H9 (cell line): ENCODE results near the gene MACC1. TPM values are rescaled to one million over a fixed set of nuclear protein-coding genes. Genes with fewer than 3 reads are reported as not detected.

Experiments used
- DNase-seq: peaks from one replicate; pipeline ENCODE4 v3.0.0-alpha.2; 2017
- H2AFZ ChIP-seq: one replicate; pipeline ENCODE4 v1.6.1; 2013; ENCODE audit warnings: mild to moderate bottlenecking, low read length, control low read depth, moderate library complexity
- H2AK5ac ChIP-seq: 2 replicates; pipeline ENCODE4 v1.6.1; 2013; ENCODE audit warnings: low read length, control low read depth, mixed read lengths; ENCODE audit not compliant: insufficient read length
- H2BK120ac ChIP-seq: one replicate; pipeline ENCODE4 v1.6.1; 2013; ENCODE audit warnings: low read depth, mild to moderate bottlenecking, low read length, control low read depth, inconsistent platforms; ENCODE audit not compliant: poor library complexity, severe bottlenecking
- H2BK12ac ChIP-seq: 2 replicates; pipeline ENCODE4 v1.6.1; 2013; ENCODE audit warnings: low read length, control low read depth, mixed read lengths, low read depth; ENCODE audit not compliant: insufficient read length
- H2BK15ac ChIP-seq: 2 replicates; pipeline ENCODE4 v1.6.1; 2013; ENCODE audit warnings: low read depth, low read length, control low read depth
- H2BK20ac ChIP-seq: one replicate; pipeline ENCODE4 v1.6.1; 2013; ENCODE audit warnings: low read depth, mild to moderate bottlenecking, low read length, control low read depth, inconsistent platforms; ENCODE audit not compliant: poor library complexity, severe bottlenecking
- H2BK5ac ChIP-seq: 2 replicates; pipeline ENCODE4 v1.6.1; 2013; ENCODE audit warnings: low read length, control low read depth, mixed read lengths; ENCODE audit not compliant: insufficient read length
- H3K14ac ChIP-seq: 2 replicates; pipeline ENCODE4 v1.6.1; 2013; ENCODE audit warnings: low read length, control low read depth; ENCODE audit not compliant: insufficient read depth
- H3K18ac ChIP-seq: 2 replicates; pipeline ENCODE4 v1.6.1; 2013; ENCODE audit warnings: low read depth, mild to moderate bottlenecking, mixed read lengths, low read length, control low read depth; ENCODE audit not compliant: insufficient read length
- H3K23ac ChIP-seq: 2 replicates; pipeline ENCODE4 v1.6.1; 2013; ENCODE audit warnings: low read length, control low read depth, mixed read lengths, low read depth; ENCODE audit not compliant: insufficient read length
- H3K23me2 ChIP-seq: 2 replicates; pipeline ENCODE4 v1.6.1; 2013; ENCODE audit warnings: low read depth, mild to moderate bottlenecking, mixed read lengths, low read length, control low read depth; ENCODE audit not compliant: insufficient read length, poor library complexity, severe bottlenecking
- H3K27ac ChIP-seq: 2 replicates; pipeline ENCODE4 v1.5.1; 2013; ENCODE audit warnings: low read length, control low read depth, mixed read lengths, low read depth; ENCODE audit not compliant: insufficient read length
- H3K27me3 ChIP-seq: 2 replicates; pipeline ENCODE4 v1.6.1; 2013; ENCODE audit warnings: low read length, control low read depth, inconsistent platforms; ENCODE audit not compliant: insufficient read depth
- H3K4ac ChIP-seq: 2 replicates; pipeline ENCODE4 v1.6.1; 2013; ENCODE audit warnings: low read depth, mild to moderate bottlenecking, control low read depth, inconsistent platforms, low read length, moderate library complexity
- H3K4me1 ChIP-seq: 2 replicates; pipeline ENCODE4 v1.6.1; 2013; ENCODE audit warnings: low read length, control low read depth, inconsistent platforms; ENCODE audit not compliant: insufficient read depth
- H3K4me2 ChIP-seq: 2 replicates; pipeline ENCODE4 v1.6.1; 2013; ENCODE audit warnings: low read length, control low read depth, mixed read lengths; ENCODE audit not compliant: insufficient read length, insufficient read depth
- H3K56ac ChIP-seq: 2 replicates; pipeline ENCODE4 v1.6.1; 2013; ENCODE audit warnings: low read depth, mild to moderate bottlenecking, mixed read lengths, low read length, control low read depth; ENCODE audit not compliant: insufficient read length
- H3K79me1 ChIP-seq: 2 replicates; pipeline ENCODE4 v1.6.1; 2013; ENCODE audit warnings: low read depth, mild to moderate bottlenecking, moderate library complexity, low read length, control low read depth, inconsistent platforms; ENCODE audit not compliant: insufficient read depth, poor library complexity, severe bottlenecking
- H3K79me2 ChIP-seq: 2 replicates; pipeline ENCODE4 v1.6.1; 2013; ENCODE audit warnings: low read length, control low read depth, inconsistent platforms; ENCODE audit not compliant: insufficient read depth
- H3K9ac ChIP-seq: 2 replicates; pipeline ENCODE4 v1.6.1; 2013; ENCODE audit warnings: low read length, control low read depth, mixed read lengths; ENCODE audit not compliant: insufficient read length; ENCODE audit errors: extremely low read depth
- H3K9me3 ChIP-seq: one replicate; pipeline ENCODE4 v1.6.1; 2013; ENCODE audit warnings: low read depth, low read length, inconsistent platforms; ENCODE audit not compliant: control insufficient read depth
- H3T11ph ChIP-seq: one replicate; pipeline ENCODE4 v1.6.1; 2013; ENCODE audit warnings: mild to moderate bottlenecking, low read length, control low read depth, inconsistent platforms
- H4K20me1 ChIP-seq: one replicate; pipeline ENCODE4 v1.6.1; 2013; ENCODE audit not compliant: control insufficient read depth, insufficient read length, insufficient read depth
- H4K5ac ChIP-seq: 2 replicates; pipeline ENCODE4 v1.6.1; 2013; ENCODE audit warnings: low read depth, mild to moderate bottlenecking, mixed read lengths, low read length, control low read depth; ENCODE audit not compliant: insufficient read length
- H4K8ac ChIP-seq: replicated peaks from 2 replicates; pipeline ENCODE4 v1.6.1; 2013; ENCODE audit warnings: low read length, control low read depth, mixed read lengths, low read depth; ENCODE audit not compliant: insufficient read length
- H4K91ac ChIP-seq: 2 replicates; pipeline ENCODE4 v1.6.1; 2013; ENCODE audit warnings: low read depth, mild to moderate bottlenecking, moderate library complexity, mixed read lengths, low read length, control low read depth; ENCODE audit not compliant: insufficient read length
- H3K27ac Mint-ChIP-seq, 3 experiments: 2 replicates in 2 of 3; 3 replicates in 1 of 3; pipeline ENCODE4 v1.8.0; 2020 to 2021; ENCODE audit warnings: mixed read lengths in 3 of 3, mild to moderate bottlenecking in 1 of 3, moderate library complexity in 1 of 3
- H3K27me3 Mint-ChIP-seq: 2 replicates; pipeline ENCODE4 v1.8.0; 2021; ENCODE audit warnings: low read depth, mild to moderate bottlenecking, moderate library complexity, mixed read lengths
- H3K36me3 Mint-ChIP-seq, 3 experiments: 2 replicates in 2 of 3; 3 replicates in 1 of 3; pipeline ENCODE4 v1.8.0; 2020 to 2021; ENCODE audit warnings: low read depth in 3 of 3, mixed read lengths in 3 of 3; ENCODE audit not compliant: insufficient read depth in 1 of 3
- H3K4me1 Mint-ChIP-seq, 2 experiments: 2 replicates each; pipeline ENCODE4 v1.8.0; 2020; ENCODE audit warnings: mixed read lengths in 2 of 2
- H3K4me3 Mint-ChIP-seq, 2 experiments: 2 replicates in 1 of 2; 3 replicates in 1 of 2; pipeline ENCODE4 v1.8.0; 2020 to 2021; ENCODE audit warnings: mild to moderate bottlenecking in 2 of 2, mixed read lengths in 2 of 2, moderate library complexity in 1 of 2
- H3K9me3 Mint-ChIP-seq, 2 experiments: 2 replicates in 1 of 2; 3 replicates in 1 of 2; pipeline ENCODE4 v1.8.0; 2020; ENCODE audit warnings: mild to moderate bottlenecking in 2 of 2, mixed read lengths in 2 of 2, moderate library complexity in 1 of 2
- total RNA-seq: library from RNA; stranded (reverse); gene quantifications from 2 replicates; pipeline ENCODE4 v1.2.1, GENCODE V29; 2021
- TF ChIP-seq, protein P1 (sequence below): fragments of 200-600 bp; sonication (generic); conservative IDR thresholded peaks from 3 replicates; pipeline ENCODE4 v1.8.0; 2021; ENCODE audit warnings: antibody characterized with exemption, mild to moderate bottlenecking

The MACC1 gene
- total RNA-seq, 1 experiment from 2014 or later, result 11.0 TPM

DNA sequence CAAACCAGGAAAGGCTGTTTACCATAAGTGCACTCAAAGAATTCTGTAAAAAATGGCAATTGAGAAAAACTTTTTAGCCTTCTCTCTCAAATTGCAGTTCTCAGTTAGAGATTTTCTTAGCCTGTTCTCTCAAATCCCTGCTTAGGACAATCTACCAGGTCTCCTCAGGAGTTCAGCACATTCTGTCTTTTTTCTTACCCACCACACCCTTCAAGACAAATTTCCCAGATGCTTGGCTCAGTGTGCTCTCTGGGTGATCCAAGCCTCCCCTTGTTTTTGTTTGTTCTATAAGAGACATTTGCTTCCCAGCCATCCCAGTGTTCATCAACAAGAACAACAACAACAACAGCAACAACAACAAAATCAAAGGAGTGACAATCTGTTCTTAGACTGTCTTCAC is 87.3 kb downstream of the MACC1 start:
- Histone ChIP-seq H2AK5ac (no peak overlapping the region), H2BK12ac (no peak overlapping the region), H4K20me1 (no peaks in the 10 kb centered on the region), H3K27me3 (no peaks in the 10 kb centered on the region), H2BK20ac (no peak overlapping the region), H2BK5ac (no peak overlapping the region), H3K27ac (peak overlapping the region; percentile 11), H3K4me1 (peaks cover 7% of the 10 kb centered on the region), H4K91ac (no peak overlapping the region), H3K79me1 (no peaks in the 10 kb centered on the region), H3T11ph (no peak overlapping the region), H2BK120ac (no peak overlapping the region), H3K14ac (no peak overlapping the region), H4K8ac (no peak overlapping the region), H2AFZ (no peak overlapping the region), H2BK15ac (no peak overlapping the region), H3K4ac (no peak overlapping the region), H3K23ac (no peak overlapping the region), H3K18ac (no peak overlapping the region), H3K56ac (no peak overlapping the region), H3K9ac (no peak overlapping the region), H3K4me2 (no peak overlapping the region), H4K5ac (no peak overlapping the region), H3K79me2 (0 out of 2 replicates have a peak, but pooled peaks cover 2% of the 10 kb centered on the region), H3K9me3 (no peaks in the 10 kb centered on the region), H3K23me2 (no peaks in the 10 kb centered on the region)
- no peaks in the 10 kb centered on the region for H3K9me3 Mint-ChIP-seq
- TF ChIP-seq, protein P1, sequence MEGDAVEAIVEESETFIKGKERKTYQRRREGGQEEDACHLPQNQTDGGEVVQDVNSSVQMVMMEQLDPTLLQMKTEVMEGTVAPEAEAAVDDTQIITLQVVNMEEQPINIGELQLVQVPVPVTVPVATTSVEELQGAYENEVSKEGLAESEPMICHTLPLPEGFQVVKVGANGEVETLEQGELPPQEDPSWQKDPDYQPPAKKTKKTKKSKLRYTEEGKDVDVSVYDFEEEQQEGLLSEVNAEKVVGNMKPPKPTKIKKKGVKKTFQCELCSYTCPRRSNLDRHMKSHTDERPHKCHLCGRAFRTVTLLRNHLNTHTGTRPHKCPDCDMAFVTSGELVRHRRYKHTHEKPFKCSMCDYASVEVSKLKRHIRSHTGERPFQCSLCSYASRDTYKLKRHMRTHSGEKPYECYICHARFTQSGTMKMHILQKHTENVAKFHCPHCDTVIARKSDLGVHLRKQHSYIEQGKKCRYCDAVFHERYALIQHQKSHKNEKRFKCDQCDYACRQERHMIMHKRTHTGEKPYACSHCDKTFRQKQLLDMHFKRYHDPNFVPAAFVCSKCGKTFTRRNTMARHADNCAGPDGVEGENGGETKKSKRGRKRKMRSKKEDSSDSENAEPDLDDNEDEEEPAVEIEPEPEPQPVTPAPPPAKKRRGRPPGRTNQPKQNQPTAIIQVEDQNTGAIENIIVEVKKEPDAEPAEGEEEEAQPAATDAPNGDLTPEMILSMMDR, result no peak
- no peak overlapping the region for H3K4me3 Mint-ChIP-seq
- peaks cover 11 to 39% of the 10 kb centered on the region in 2 experiments for H3K4me1 Mint-ChIP-seq
- DNase-seq, result no peak
- peak overlapping the region; percentile 12 to 87 (median 31); a peak in 5 of 7 replicates for H3K27ac Mint-ChIP-seq
- H3K27me3 Mint-ChIP-seq, result no peaks in the 10 kb centered on the region
- H3K36me3 Mint-ChIP-seq, result peaks cover 7 to 9% (median 8%) of the 10 kb centered on the region in 3 experiments; a peak in 6 of 7 replicates
